Muscle of back (tissue), 11 donors: ENCODE measurements around the gene KCNQ4. TPM values are rescaled to one million over a fixed set of nuclear protein-coding genes. Genes with fewer than 3 reads are reported as not detected.
A peak's percentile ranks its signal among the peaks of the same experiment; 100 is the strongest.

ENCODE experiments used
- DNase-seq, 3 donors: peaks; one replicate each; pipeline versions ENCODE4 v3.0.0 to v3.0.0-alpha.2; 2013
- polyA plus RNA-seq, 10 donors: library from polyadenylated mRNA; unstranded; fragments of 120-200 nt; gene quantifications; one replicate each; pipeline ENCODE4 v1.2.1, GENCODE V29; 2013; ENCODE audit not compliant: insufficient read length in 10 of 10

The KCNQ4 gene
- polyA plus RNA-seq, 10 donors: 5.4 to 33.5 (median 21.7) TPM

GRCh38 chr1:40818264-40818961, 34.8 kb downstream of the KCNQ4 start:
- peak in 1 of 3 donors; percentile 66 for DNase-seq

DNA sequence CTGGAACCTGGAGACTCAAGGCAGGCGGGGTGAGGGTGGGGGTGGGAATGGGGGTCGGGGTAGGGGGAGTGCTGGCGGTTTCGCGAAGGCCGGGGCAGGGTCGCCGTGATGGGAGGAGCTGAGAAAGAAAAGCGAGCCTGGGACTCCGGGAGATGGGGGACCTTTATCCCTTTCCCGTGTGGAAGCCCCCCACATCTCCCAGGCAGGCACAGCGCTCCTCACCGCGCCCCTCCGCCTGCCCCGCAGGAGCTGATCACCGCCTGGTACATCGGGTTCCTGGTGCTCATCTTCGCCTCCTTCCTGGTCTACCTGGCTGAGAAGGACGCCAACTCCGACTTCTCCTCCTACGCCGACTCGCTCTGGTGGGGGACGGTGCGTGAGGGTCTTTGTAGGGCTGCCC, 35.5 kb downstream of the KCNQ4 start:
- DNase-seq: no peak

DNA sequence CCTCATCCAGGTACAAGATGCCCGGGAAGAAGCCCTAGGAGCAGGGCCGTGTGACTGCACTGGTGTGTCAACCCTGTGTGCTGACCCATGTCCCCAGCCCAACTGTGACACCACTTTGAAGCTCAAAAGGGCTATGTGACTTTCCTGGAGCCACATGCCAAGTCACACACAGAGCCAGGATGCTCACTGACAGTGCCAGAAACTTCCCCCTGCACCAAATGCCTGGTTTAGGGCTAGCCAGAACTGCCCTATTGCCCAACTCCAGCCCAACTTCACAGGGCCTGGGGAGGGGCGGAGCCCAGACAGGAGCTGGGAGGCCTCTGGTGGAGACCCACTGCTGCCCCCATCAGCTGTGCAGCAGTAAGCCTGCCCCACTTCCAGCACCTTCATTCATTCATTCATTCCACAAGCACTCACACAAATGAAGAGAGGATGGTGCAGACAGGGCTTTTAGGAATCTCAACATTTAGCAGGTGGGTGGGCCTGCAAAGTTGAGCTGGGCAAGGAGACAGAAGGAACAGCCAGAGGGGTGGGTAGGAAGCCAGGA, 36.7 kb downstream of the KCNQ4 start:
- DNase-seq: no peak

DNA sequence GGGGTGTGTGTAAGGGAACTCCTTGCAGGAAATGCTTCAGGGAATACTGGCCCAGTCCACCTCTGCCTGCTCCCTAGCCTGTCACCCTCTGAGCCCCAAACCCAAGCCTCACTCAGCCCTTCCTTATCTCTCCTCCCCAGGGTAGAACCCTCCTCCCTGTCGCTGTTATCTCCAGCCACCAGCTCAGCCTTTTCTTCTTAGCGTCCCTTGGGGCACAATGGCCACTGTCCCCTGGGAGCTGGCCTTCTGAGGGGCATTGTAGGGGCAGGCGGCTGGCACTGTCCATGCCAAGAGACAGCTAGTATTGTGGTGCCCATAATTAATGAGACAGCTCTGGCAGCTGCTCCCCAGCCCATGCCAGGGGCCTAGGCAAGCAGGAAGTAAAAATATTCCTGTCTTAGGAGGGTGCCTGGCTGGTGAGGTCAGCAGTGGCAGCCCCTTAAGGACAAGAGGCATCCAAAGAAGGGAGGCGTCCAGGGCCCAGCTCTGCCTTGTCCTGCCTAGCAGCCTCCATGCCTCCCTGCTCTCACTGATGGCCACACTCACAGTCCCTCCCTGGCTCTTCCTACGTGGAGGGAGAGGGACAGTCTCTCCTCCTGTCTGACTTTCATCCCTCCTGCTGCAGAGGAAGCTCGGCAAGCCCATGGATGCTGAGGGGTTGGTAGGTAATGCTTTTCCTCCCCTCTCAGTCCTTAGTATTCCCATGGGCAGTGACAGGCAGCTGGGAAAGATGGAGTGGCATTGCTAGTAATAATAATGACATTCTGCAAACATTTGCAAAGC, 37.5 kb downstream of the KCNQ4 start:
- no peak for DNase-seq

- DNase-seq: no peak
Measured at GRCh38 chr1:40822890-40823289, 39.3 kb downstream of the KCNQ4 start.

DNA sequence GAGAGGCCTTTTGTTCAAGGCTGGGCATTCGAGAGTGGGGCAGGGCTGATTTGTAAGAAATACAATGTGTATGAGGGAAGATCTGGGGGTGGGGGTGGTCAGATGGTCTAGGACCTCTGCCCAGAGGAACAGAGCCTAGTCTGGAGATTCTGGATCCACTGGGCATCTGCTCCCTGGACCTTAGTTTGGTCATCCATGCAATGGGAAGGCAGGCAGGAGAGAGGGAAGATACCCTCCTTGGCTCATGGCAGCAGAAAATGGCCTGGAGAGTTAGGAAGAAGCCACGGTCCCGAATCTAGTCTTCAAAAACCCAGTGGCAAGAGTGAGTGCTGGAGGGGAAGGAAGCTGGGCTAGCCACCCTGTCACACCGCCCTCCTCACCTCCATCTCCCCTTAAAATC, 39.8 kb downstream of the KCNQ4 start:
- DNase-seq: no peak

GRCh38 chr1:40823983-40824382, 40.4 kb downstream of the KCNQ4 start:
- DNase-seq: no peak

DNA sequence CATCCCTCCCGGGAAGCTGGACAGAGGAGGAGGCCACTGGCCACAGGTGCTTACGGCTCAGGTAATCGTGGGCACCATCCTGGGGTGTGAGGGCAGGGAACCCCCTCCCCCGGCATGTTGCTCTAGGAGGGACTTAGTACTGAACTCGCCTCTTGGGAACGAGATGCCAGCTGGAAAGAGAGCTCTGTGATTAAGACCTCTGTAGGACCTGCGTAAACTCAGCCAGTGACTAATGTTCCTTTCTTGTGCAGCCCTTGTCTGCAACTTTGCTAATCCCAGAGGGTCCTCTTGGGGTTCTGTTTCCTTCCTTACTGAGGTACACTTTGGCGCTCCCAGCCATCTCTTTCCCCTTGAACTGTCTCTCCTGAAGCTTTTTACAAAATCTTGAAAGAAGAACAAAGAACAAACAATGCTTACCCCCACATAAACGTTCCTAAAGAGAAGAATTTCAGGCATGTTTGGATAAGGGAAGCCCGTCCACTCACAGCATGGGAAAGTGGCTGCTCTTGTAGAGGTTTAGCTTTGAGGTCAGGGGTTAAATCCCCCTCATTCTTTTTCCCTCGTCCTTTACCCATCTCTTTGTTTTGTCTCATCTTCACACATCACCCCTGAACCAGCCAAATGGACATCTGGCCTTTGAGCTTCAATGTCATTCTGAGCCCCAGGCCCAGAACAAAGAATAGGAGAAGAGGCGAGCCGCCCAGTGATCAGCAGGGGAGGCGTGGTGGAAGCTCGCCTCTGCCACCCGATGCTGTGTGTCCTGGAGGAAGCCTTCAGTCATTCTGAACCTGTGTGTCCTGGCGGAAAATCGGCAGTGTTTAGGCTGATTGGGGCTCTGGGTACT, 41.2 kb downstream of the KCNQ4 start:
- DNase-seq: no peak

DNA sequence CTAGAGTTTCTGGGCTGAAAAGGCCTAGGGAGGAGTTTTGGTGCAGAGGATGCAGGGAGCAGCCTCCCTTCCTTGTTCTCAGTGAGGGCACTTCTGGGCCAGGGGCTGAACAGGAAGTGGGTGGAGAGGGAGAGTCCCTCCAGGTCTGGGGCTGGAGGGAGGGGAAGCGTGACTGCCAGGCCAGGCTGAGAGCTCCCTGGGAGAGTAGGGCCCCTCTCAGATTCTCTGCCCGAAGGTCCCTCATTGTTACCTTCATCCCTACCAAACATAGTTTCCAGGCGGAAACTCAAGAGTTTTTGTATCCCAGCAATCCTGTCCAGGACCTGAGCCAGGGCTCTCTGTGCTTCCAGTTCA, 41.8 kb downstream of the KCNQ4 start:
- peak in 1 of 3 donors; percentile 51 for DNase-seq

GRCh38 chr1:40825996-40826395, 42.4 kb downstream of the KCNQ4 start:
- DNase-seq: no peak

DNA sequence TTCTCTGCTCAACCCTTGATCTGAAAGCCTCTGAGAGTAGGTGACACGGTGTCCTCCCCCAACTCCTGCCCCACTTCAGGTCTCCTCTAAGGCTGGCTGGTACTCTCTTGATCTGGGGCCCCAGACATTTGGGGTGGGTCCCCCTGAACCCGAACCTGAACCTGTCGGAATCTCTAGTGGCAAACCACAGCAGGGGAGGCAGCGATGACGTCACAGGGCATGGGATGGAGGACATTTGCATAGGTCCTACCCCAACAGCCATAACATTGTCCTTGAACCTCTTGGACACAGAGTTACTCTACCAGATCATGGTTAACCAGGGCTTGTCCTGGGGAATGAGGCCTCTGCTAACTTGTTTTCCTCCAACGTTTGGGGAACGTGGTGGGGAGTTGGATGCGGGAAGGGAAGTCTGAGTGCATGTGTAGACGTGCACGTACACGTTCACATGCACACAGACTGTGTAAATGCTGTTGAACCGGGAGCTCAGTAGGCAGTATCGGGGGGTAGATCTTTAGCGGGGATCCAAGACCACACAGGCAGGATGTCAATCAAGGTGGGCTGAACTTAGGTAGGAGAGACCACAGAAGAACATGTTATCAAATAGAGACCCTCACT, 46.2 kb downstream of the KCNQ4 start:
- DNase-seq: no peak

DNA sequence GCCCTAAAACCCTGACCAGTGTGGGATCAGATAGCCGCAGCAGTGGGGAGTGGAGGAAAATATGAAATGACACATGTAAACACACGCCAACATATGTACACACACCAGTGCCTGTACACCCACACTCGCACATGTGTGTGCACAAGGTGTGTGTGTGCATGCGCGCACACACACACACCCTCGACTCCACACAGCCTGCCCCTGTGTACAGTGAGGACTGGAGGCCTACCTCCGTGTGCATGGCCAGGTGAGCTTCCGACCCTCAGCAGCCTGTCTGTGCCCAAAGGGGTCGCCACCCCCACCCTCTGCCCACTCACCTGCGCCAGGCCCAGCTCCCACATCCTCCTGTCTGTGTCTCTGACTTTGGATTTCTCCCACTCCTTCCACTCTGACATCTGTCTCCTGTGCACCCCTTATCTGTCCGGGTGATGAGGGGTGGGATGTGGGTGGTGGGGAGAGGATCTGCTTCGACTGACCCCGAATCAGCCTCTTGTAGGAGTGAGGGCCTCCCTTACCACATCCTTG, 46.9 kb downstream of the KCNQ4 start:
- no peak for DNase-seq

DNA sequence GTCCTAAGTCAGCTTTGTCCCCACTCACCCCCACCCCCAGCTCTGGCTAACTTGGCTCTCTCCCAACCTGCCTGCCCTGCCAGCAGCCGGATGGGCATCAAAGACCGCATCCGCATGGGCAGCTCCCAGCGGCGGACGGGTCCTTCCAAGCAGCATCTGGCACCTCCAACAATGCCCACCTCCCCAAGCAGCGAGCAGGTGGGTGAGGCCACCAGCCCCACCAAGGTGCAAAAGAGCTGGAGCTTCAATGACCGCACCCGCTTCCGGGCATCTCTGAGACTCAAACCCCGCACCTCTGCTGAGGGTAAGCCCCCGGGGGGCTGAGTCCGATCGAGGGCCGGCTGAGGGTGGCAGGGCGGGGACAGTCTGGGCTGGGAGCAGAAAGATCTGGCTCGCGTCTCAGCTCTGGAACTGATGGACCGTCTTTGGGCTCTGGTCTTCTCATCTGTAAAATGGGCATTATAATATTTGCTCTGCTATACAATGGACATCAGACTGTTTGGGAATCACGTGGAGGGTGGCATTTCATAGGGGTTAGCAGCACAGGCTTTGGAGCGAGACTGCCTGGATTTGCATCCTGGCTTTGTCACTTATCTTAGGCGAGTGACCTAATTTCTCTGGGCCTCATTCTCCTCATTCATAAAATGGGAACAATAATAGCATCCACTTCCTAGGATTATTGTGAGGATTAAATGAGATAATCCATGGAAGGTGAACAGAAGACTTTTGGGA, 47.6 kb downstream of the KCNQ4 start:
- no peak for DNase-seq

DNA sequence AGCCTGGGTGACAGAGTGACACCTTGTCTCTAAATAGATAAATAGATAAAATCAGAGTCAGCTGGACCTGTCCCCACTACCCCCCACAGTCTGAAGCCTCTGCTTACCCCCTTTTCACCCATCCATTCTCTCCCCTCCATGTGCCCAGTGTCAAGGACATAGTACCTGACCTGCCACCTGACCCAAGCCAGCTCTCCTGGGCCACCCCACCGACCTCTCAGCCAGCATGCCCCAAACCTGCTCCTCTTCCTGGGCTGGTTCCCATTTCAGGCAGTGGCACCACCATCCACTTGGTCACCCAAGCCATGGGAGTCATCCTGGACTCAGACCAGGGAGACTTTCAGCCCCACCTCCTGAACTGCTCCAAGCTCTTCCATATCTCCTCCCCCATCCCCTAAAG, 50.4 kb downstream of the KCNQ4 start:
- no peak for DNase-seq

GRCh38 chr1:40834968-40835545, 51.5 kb downstream of the KCNQ4 start:
- DNase-seq: no peak

DNA sequence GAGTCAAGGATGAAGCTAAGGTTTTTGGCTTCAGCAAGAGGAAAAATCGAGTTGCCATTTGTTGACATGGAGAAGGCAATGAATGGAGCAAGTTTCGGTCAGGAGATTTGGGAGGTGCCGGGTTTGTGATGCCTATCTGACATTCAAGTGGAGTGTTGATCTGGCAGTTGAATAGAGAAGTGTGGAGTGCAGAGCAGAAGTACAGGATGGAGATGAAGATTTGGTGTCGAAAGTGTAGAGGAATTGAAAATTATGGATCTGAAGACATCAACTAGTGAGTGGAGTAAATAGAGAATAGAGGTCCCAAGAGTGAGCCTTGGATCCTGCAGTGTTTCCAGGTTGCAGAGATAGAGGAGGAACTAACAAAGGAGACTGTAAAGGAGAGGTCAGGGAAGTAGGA, 52.7 kb downstream of the KCNQ4 start:
- no peak for DNase-seq

GRCh38 chr1:40837601-40838000, 54.0 kb downstream of the KCNQ4 start:
- DNase-seq: no peak

DNA sequence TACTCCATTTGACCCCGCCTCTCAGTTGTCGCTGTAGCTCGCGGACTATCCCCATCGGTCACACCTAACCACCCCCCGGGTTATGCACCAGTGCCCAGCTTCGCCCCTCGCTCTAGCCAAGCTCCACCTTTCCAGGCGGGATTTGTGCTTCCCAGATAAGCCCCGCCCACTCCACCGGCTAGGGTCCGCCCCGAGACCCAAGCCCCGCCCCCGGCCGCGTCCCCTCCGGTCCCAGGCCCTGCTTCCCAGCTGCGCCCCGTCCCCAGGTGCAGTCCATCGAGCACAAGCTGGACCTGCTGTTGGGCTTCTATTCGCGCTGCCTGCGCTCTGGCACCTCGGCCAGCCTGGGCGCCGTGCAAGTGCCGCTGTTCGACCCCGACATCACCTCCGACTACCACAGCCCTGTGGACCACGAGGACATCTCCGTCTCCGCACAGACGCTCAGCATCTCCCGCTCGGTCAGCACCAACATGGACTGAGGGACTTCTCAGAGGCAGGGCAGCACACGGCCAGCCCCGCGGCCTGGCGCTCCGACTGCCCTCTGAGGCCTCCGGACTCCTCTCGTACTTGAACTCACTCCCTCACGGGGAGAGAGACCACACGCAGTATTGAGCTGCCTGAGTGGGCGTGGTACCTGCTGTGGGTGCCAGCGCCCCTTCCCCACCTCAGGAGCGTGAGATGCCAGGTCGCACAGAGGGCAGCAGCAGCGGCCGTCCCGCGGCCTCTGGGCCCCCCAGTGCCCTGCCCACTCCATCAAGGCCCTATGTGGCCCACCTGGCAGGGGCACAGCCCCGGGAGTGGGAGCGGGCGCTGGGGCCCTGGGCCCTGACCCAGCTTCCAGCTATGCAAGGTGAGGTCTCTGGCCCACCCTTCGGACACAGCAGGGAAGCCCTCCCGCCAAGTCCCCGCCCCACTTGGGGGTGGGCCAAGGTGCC, 54.7 kb downstream of the KCNQ4 start:
- DNase-seq: no peak
